NCI-H2029 treated with DMSO at 0.1 percent for 48 hours (cell line): Measurements from ENCODE around the gene SKA1.

Experiments used
- DNase-seq: peaks from one replicate; lab custom pipeline; 2025; lab: John Stamatoyannopoulos, UW

Gene SKA1

GRCh38 chr18:50374753-50375391 lies at the start of gene SKA1:
Gene SKA1 (plus strand): TSS chr18:50375046. CDS start chr18:50375831, 785 bp downstream.
- DNase-seq = peak; percentile 55

GRCh38 chr18:50327983-50328382 lies 46.9 kb upstream of the SKA1 start:
- DNase-seq = no peak

GRCh38 chr18:50330176-50330575 lies 44.7 kb upstream of the SKA1 start:
- DNase-seq = no peak

- no peak for DNase-seq
Observed at GRCh38 chr18:50331691-50332090, 43.2 kb upstream of the SKA1 start.

- DNase-seq = no peak
Observed at GRCh38 chr18:50334546-50335152, 40.2 kb upstream of the SKA1 start.

GRCh38 chr18:50338122-50338521 lies 36.7 kb upstream of the SKA1 start:
- no peak for DNase-seq

GRCh38 chr18:50338715-50339114 lies 36.1 kb upstream of the SKA1 start:
- DNase-seq = no peak

- DNase-seq = no peak
Observed at GRCh38 chr18:50340078-50340477, 34.8 kb upstream of the SKA1 start.

GRCh38 chr18:50341443-50341842 lies 33.4 kb upstream of the SKA1 start:
- DNase-seq = no peak

GRCh38 chr18:50350699-50351098 lies 24.1 kb upstream of the SKA1 start:
- DNase-seq = no peak

- no peak for DNase-seq
Observed at GRCh38 chr18:50356036-50356945, 18.6 kb upstream of the SKA1 start.

GRCh38 chr18:50358844-50359243 lies 16.0 kb upstream of the SKA1 start:
- no peak for DNase-seq

GRCh38 chr18:50359806-50360205 lies 15.0 kb upstream of the SKA1 start:
- no peak for DNase-seq

- no peak for DNase-seq
Observed at GRCh38 chr18:50360611-50361010, 14.2 kb upstream of the SKA1 start.

GRCh38 chr18:50369672-50370071 lies 5.2 kb upstream of the SKA1 start:
- no peak for DNase-seq

- no peak for DNase-seq
Observed at GRCh38 chr18:50372743-50373142, 2.1 kb upstream of the SKA1 start.

GRCh38 chr18:50373561-50374219 lies 1.2 kb upstream of the SKA1 start:
- no peak for DNase-seq

GRCh38 chr18:50374220-50374752 lies 560 bp upstream of the SKA1 start:
- no peak for DNase-seq

- DNase-seq = no peak
Observed at GRCh38 chr18:50377061-50377798, 2.4 kb downstream of the SKA1 start.

- no peak for DNase-seq
Observed at GRCh38 chr18:50388988-50389387, 14.1 kb downstream of the SKA1 start.

GRCh38 chr18:50393802-50394201 lies 19.0 kb downstream of the SKA1 start:
- no peak for DNase-seq
